Stimulated activated CD8-positive, alpha-beta memory T cell treated with anti-CD3 and anti-CD28 coated beads, Interleukin-15, amount 100 ng/mL, for 24 hours (primary cell): ENCODE measurements around the gene AGO4.
"Not testable (repeated sequence)": the region's sequence is repeated elsewhere in the genome, so short reads cannot be mapped to it uniquely, and the experiment has no call there.

Experiments used
- DNase-seq: peaks from one replicate; pipeline ENCODE4 v3.0.0-alpha.2; 2020; ENCODE audit warnings: low read depth

AGO4 gene

DNA sequence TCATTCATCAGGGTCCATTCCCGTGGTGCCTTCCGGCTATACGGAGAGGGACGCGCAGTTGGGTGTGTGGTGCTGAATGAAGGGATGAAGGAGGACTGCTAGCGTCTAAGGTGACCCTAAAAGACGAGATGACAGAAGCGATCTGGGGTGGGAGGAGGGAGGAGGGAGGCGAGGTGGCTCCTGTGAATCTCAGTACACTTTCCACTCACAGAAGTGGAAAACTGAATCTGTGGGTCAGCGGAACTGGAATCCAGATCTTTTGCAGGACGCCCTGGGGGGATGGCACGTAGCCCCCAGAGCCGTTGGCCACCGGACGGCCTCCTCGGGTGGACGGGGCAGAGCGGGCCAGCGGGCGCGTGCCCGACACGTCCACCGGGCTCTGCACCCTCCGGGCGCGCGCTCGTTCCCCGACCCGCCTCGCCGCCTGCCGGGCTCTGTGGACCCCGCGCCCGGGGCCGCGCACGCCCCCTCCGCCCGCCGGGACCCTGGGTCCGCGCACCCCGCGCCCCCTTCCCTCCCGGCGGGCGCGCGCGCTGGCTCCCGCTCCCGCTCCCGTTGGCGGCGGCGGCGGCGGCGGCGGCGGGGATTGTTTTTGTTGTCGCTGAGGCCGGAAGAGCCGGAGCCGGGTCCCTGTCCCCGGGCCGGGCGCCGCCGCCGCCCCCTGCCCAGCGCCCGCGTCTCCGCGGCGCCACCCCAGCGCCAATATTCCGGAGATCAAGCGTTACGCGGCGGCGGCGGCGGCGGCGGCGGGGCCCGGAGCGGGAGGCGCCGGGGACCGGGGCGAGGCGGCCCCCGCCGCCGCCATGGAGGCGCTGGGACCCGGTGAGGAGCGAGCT is at the start of gene AGO4:
TSS of gene AGO4 (plus strand) at position 403 of the 836 bp plus-strand sequence. CDS start at position 804, 401 bp downstream.
- DNase-seq, result no peak

DNA sequence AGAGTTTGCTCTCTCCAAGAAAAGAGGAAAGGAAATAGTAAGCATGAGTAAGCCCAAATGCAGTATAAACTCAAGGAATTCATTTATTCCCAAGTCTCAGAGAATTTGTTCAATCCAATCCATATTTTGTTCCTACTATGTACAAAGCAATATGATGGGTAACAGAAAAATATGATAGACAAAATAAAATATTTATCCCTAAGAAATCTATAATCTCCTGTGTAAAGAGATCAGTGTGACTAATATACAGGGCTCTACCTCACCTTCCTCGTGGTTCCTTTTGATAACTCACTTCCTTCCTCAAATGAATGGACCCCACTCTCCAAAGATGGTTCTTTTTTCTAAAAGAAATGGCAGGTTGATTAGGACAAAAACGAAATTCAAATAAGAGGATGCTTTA is 45.7 kb upstream of the AGO4 start:
- no peak for DNase-seq

DNA sequence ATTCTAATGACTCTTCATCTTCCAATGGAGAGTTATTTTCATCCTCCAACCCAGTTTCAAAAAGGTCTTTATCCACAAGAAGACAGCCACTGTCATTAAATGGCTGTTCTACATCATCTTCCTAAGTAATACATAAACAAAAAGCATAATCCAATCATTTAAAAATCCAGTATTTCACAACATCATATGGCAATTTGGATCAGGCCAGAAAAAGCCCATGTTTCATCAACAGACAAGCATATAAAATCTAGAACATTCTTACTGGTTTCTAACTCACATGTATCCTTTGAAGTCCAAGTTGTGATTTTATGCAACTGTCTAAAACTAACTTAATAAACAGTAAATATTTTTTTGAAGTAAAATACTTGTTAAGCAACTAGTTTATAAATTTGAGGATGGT is 44.6 kb upstream of the AGO4 start:
- no peak for DNase-seq

DNA sequence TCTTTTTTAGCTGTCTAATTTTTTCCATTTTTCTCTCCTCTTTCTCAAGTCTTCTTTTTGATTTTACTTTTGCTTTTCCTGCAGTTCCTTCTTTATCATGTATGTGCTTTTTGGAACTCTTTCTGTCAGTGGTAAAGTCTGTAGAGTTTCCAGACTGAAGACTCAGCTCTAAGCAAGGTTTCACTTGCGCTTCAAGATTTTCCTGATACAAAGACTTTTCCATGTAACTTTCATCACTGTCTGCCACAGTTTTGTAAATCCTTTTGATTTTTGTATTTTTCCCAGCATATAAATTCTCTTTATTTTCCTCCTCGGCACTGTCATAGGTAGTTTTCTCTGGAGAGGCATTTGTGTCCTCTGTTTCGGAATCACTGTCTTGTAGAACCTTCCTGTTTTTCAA is 43.5 kb upstream of the AGO4 start:
- DNase-seq, result no peak

DNA sequence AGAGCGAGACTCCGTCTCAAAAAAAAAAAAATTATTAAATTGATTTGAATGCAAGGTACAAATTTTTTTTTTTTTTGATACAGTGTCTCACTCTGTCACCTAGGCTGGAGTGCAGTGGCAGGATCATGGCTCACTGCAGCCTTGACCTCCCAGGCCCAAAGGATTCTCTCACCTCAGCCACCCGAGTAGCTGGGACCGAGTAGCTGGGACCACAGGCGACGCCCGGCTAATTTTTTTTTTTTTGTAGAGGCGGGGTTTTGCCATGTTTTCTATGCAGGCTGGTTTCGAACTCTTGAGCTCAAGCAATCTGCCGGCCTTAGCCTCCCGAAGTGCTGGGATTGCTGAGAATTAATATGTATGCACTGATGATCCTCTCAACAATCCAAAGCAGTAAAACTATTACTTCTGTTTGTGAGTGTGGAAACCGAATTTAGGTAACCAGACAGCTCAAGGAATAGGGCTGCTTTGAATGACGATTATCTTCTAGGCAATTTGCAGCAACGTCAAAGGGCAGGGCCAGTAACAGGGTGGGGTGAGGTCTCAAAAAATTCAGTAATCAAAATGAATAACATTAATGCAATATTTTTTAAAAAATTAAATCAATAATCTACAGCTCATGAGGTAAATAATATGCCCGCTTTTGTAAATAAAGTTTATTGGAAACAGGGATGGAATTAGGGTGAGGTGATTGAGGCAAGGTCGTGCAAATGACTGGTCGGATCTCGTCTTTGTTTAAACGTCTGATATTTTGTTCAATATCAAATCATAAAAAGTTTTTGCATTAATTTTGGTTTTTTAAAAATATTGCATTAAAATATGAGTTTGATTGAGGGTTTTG is 39.2 kb upstream of the AGO4 start:
- no peak for DNase-seq

DNA sequence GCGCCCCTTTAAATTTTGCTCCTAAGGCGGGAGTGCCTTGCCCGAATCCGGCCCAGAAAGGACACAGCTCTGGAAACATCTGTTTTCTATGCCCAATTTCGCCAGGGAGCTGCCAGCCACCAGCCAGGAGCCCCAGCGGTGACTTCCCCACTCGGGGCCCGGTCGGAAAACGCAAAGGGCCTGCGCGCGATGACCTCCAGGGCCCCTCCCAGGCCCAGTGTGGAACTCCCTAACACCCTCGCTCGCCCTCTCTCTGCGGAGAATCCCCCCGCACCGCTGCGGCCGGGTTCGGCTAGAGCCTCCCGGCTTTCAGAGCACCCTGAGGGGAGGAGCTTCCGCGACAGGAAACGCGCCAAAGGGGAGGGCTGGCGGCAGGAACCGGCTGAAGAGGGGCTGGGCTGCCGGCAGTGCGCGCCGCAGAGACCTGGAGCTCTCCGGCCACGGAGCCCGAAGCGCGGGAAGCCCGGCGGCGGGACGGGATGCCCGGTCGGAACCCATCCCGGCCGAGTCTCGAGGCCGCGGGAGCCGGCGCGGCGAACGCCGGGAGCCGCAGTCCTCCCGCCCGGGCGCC is 38.5 kb upstream of the AGO4 start:
- DNase-seq, result peak; percentile 51

DNA sequence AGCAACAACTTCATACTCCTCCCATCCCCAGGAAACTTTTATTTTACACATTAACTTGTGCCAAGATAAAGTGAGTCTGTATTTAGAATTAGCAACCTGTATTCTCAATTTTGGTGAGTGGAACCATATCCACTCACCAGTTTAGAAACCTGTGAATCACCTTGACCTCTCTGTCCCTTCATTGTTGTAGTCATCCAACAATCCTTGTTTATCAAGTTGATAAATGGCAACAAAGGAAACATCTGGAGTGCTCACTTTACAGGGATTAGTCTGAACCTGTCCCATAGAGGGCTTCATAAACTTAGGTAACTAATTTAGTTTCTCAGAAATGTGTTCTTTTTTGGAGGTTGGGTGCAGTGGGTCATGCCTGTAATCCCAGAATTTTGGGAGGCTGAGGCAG is 34.1 kb upstream of the AGO4 start:
- no peak for DNase-seq

DNA sequence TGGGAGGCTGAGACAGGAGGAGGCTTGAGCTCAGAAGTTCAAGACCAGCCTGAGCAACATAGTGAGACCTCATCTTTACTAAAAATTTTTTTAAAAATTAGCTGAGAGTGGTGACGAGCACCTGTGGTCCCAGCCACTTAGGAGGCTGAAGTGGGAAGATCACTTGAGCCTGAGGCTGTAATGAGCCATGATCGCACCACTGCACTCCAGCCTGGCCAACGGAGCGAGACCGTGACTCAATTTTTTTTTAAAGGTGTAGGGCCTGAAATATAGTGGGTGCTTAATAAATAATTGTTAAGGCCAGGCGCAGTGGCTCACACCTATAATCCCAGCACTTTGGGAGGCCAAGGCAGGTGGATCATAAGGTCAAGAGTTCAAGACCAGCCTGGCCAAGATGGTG is 31.6 kb upstream of the AGO4 start:
- DNase-seq, result not testable (repeated sequence)

DNA sequence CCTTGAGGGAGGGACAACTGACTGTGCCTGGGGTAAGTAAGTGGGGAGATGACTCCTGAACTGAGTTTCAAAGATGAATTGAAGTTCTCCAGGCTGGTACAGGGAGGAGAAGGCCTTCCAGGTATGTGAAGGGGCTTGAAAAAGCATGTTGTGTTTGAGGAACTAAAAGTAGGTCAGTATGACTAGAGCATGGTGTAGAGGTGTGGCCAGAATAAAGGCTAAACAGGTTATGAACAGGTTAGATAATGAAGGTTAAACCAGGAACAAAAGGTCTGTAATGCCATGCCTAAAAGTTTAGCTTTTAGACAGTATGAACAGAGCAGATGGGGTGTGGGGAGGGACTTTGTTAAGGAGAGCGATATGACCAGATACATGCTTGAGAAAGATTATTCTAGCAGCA is 30.7 kb upstream of the AGO4 start:
- no peak for DNase-seq

DNA sequence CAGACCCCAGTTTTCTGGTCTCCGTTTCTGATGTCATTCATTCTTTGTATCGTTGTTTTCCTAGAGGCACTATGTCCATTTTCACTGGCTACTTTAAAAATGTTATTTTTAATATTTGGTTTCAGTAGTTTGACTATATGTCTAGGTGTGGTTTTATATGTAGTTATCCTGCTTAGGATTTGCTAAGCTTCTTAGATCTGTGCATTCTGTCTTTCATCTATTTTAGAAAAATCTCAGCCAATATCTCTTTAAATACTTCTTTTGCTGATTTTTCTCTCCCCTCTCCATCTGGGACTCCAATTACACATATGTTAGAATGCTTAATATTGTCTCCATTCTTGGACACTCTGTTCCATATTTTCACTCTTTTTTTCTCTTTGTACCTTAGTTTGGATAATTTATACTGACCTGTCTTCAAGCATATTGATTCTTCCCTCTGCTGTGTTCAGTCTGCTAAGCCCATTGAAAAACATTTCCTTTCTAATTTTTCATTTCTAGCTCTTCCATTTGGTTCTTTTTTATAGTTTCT is 24.7 kb upstream of the AGO4 start:
- DNase-seq, result no peak

DNA sequence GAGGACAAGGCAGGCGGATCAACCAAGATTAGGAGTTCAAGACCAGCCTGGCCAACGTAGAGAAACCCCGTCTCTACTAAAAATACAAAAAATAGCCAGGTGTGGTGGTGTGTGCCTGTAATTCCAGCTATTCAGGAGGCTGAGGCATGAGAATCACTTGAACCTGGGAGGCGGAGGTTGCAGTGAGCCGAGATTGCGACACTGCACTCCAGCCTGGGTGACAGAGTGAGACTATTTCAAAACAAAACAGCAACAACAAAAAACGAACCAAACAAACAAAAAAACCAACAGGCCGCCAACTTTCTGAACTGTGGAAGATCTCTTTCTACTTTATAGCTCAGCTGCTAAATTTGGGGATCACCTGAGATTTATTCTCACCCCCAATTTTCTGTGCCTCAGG is 23.5 kb upstream of the AGO4 start:
- DNase-seq, result not testable (repeated sequence)

DNA sequence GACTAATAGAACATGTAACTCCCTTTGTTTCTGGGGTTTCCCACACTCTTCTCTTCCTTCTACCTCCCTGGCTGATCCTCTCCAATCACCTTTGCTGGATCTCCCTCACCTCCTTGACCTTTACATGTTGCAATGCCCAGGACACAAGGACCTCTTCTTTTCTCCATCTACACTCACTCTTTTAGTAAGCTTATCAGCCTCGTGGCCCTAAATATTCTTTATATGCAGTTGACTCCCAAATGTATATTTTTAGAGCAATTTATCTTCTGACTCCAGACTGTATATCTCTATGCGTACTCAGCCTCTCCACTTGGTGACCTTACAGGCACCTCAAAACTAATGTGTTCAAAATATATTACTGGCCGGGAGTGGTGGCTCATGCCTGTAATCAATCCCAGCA is 19.7 kb upstream of the AGO4 start:
- no peak for DNase-seq

DNA sequence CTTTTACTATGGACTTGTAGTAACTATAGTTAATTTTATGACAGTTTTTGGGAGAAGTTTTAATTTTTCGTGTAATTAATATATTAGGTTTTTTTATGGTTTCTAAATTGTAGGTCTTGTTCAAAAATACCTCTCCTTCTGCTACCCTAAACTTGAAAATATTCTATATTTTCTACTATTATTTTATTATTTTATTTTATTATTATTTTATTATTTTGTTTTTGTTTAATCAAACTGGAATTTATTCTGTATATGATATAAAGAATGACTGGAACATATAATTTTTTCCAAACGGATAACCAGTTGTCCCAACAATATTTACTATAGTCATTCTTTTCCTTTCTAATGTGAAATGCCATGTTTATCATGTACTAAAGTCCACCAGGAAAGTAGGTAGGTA is 17.1 kb upstream of the AGO4 start:
- DNase-seq, result no peak

DNA sequence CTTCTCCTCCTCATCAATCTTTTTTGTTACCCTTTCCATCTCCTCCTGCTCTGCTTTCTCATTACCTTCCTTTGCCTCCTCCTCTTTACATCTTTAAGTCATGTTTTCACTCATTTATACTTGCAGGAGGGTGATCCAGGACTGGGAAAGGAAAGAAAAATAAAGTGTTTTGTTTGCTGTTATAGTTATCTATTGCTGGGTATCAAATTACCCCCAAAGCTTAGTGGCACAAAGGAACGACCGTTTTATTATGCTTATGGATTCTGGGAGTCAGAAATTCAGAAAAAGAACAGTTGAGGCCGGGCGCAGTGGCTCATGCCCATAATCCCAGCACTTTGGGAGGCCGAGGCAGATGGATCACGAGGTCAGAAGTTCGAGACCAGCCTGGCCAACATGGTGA is 12.5 kb upstream of the AGO4 start:
- DNase-seq, result no peak

DNA sequence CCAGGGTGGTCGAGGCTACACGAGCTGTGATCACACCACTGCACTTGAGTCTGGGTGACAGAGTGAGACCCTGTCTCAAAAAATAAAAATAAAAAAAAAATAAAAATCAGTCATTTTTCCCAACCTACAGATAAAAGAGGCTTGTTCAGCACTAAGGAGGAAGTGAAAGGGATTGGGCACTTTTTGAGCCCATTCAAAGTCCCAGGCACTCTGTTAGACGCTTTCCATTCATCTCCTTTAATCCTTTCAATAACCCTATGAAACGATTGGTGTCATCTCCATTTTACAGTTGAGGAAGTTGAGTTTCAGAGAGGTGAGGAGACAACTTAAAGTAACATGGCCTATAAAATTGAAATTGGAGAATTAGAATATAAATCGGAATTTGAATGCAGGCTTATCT is 10.4 kb upstream of the AGO4 start:
- no peak for DNase-seq

DNA sequence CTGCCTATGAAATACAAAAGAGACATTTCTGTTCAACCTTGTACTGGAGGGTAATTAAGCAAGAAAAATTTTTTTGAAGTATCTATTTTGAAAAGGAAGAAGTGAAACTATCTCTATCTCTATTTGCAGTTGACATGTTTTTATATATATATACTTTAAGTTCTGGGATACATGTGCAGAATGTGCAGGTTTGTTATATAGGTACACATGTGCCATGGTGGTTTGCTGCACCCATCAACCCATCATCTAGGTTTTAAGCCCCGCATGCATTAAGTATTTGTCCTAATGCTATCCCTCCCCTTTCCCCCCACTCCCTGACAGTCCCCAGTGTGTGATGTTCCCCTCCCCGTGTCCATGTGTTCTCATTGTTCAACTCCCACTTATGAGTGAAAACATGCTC is 9.8 kb upstream of the AGO4 start:
- not testable (repeated sequence) for DNase-seq

DNA sequence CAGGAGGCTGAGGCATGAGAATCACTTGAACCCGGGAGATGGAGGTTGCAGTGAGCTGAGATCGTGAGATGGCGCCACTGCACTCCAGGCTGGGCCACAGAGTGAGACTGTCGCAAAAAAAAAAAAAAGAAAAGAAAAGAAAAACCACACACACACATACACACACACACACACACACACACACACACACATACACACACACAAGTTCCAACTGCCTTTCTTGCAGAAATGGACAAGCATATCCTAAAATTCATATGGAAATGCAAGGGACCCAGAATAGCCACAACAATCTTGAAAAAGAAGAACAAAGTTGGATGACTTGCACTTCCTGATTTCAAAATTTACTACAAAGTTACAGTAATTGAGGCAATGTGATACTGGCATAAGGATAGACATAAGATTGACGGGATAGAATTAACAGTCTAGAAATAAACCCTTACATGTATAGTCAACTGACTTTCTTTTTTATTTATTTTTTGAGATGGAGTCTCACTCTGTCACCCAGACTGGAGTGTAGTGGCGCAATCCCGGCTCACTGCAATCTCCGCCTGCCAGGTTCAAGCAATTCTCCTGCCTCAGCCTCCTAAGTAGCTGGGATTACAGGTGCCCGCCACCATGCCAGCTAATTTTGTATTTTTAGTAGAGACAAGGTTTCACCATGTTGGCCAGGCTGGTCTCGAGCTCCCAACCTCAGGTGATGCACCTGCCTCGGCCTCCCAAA is 7.5 kb upstream of the AGO4 start:
- DNase-seq, result not testable (repeated sequence)

DNA sequence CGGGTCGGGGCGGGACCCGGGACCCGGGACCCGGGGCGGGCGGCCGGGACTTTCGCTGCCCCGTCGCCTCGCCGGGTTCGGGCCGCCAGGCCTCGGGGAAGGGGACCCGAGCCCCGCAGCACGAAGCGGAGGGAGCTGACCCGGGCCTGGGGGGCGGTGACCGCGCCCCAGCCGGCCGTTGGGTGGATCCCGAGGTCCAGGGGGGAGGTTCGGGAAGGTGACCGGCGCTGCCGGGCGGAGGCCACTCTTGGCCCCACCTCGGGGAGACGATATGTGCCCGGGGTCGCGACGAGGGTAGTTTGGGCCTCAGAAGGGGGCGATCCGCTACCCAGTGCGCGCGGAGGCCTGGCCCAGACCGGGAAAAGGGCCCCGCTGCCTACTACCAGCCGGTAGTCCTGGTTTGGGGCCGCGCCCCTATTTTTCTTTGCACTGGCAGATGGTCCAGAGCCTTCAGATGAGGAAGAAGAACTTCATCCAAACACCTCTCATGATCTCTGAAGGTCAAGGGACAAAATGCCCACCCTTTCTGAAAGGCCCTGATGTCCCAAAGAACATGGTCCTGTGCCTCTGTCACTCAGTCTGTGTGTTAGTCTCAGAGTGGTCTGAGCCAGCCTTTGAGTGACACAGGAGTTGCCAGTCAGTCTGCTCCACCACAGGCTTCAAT is 766 bp downstream of the AGO4 start:
- no peak for DNase-seq

DNA sequence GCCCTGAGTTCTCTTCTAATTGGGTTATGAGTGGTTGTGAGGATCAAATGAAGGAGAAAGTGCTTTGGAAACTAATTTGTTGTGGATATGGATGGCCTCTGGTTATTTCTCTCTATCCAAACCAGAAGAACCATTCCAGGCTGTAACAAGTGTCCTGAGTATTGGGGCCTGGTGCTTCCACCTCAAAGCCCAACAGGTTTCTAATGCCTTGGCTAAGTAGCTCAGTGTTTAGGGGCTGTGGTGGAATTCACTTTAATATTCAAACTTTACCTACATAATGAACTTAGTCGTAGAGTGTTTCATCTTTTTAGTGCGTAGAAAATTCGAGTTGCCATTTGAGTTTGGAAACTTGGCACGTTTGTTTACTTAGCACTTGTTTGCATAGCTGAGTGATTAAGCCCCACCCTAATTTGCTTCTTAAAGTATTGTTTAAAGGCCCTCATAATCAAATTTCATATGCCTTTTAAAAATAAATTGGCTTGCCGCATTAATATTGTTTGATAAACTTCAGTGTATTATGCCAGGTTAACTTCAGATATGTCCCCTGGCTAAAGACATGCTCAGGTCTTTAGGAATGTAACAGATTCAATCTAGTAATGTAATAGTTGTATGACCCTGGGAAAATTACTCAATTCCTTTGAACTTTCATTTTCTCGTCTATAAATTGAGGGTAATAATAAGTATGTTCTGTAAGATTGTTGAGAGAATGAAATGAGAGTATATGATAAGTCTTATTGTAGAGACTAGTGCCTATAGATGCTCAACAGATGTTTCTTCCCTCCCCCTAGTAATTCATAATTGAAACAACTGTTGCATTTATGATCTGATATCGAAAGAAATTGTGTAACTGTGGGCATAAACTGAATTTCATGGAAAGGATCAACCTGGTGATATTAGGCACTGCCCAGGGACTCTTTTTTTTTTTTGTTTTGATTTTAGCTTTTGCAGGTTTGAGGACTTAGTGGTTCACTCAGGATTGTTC is 1.6 kb downstream of the AGO4 start:
- DNase-seq, result no peak
